ENCODE data around the gene ARL15.
"Not testable (repeated sequence)": the region's sequence is repeated elsewhere in the genome, so short reads cannot be mapped to it uniquely, and the experiment has no call there.

The ARL15 gene

DNA sequence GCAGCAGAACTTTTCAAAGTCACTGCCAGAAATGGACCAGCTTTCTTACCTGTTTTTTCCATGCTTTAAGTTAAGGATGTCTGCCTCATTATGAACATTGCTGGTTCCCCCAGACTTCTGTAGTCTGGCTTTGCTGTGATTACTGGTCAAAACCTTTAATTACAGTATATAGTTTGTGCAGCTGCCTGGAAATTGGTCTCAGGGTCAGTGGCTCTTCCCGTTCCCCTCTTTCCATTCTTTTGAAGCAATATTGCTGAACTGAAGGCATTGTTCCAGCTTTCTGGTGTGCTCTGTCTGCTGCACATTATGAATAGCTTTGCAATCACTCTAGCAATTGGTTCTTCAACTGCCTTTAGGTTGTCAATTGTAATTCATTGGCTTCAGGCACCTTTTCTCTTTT lies 206.5 kb downstream of the ARL15 start:
- no peak for DNase-seq (ENCODE audit: low read depth in 1 of 2, low spot score in 1 of 2)

GRCh38 chr5:54098267-54098666 lies 212.1 kb downstream of the ARL15 start:
- DNase-seq (ENCODE audit: low read depth in 1 of 2, low spot score in 1 of 2): no peak

- DNase-seq (ENCODE audit: low read depth in 1 of 2, low spot score in 1 of 2): no peak
Measured at GRCh38 chr5:54095969-54096368, 214.4 kb downstream of the ARL15 start.

- DNase-seq (ENCODE audit: low read depth in 1 of 2, low spot score in 1 of 2): no peak
Measured at GRCh38 chr5:54094706-54095105, 215.7 kb downstream of the ARL15 start.

GRCh38 chr5:54093861-54094260 lies 216.5 kb downstream of the ARL15 start:
- no peak for DNase-seq (ENCODE audit: low read depth in 1 of 2, low spot score in 1 of 2)

DNA sequence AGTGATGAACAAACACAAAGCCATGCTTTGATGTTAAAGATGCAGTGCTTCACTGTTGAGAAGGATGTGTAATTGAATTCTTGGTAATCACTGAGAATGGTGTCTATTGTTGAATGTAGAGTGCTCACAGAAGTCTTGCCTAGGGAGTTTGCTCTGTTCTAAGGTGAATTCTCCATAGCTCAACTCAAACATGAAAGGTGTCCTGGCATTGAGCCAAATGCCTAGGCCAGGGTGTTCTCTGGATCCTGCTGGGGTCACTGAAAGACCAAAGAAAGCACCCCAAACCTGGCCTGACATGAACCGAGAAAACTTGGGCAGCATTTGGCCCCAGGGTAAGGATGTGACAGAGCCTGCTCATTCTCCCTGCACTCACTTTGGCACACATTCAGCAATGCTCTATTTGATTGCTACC lies 217.3 kb downstream of the ARL15 start:
- DNase-seq (ENCODE audit: low read depth in 1 of 2, low spot score in 1 of 2): no peak

GRCh38 chr5:54091307-54092130 lies 218.9 kb downstream of the ARL15 start:
- DNase-seq (ENCODE audit: low read depth in 1 of 2, low spot score in 1 of 2): no peak

DNA sequence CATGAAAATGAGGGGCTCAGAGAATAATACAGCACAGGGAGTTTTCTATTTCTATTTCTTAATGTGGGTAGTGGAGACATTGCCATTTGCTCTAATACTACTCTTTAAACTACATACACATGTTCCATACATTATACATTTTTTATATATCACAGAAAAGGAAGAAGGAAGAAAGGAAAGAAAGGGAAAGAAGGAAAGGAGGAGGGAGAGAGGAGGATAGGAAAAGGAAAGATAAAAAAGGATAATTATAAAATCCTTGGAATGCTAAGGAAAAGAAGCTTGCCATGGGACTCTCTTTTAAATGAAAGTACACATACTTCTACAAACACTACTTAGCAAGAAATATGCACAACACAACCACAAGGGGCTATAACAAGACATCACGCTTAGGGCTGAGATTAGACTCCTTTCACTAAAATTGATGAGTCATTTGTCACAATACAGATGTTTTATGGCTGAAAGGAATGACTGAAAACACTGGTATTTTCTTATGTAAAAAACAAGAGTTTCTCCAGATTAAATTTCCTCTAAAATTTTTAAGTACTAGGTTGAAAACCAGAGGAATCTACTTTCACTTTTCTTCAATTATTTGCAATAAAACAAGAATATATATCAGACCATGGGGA lies 219.8 kb downstream of the ARL15 start:
- no peak for DNase-seq (ENCODE audit: low read depth in 1 of 2, low spot score in 1 of 2)

GRCh38 chr5:54088081-54088480 lies 222.3 kb downstream of the ARL15 start:
- no peak for DNase-seq (ENCODE audit: low read depth in 1 of 2, low spot score in 1 of 2)

DNA sequence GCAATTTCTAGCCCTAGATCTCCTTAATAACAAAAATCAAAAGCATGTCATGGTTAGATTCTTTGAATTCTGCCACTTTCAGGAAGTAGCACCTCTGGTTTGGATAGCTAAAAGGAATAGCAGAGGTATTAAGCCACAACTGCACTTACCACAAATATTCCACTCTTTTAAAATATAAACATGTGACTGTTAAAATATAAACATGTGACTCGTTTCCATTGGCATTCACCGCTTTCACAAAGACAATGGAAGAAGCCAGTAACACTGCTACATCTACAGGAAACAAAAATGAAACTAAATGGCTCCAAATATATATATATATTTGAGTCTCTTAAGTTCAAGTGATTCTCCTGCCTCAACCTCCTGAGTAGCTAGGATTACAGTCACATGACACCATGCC lies 222.9 kb downstream of the ARL15 start:
- no peak for DNase-seq (ENCODE audit: low read depth in 1 of 2, low spot score in 1 of 2)

- no peak for DNase-seq (ENCODE audit: low read depth in 1 of 2, low spot score in 1 of 2)
Measured at GRCh38 chr5:54086191-54086590, 224.2 kb downstream of the ARL15 start.

GRCh38 chr5:54084696-54085095 lies 225.7 kb downstream of the ARL15 start:
- no peak for DNase-seq (ENCODE audit: low read depth in 1 of 2, low spot score in 1 of 2)

DNA sequence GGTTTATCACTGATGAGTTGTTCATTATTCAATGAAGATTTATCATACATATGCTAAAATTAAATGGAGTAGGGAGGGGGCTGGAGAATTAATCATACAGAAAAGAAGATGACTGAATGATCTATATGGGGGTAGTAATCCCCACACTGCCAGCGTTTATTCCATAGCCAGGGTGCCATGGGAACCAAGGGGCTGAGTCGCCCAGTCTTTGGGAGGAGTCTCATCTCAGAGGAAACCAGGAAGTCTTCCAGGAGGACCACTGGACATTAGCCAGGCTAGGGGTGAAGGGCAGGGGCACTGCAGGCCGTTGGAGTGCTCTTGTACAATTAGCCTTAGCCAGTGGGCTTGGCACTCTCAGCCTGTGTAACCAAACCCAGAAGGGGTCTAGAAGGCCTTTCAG lies 226.5 kb downstream of the ARL15 start:
- no peak for DNase-seq (ENCODE audit: low read depth in 1 of 2, low spot score in 1 of 2)

DNA sequence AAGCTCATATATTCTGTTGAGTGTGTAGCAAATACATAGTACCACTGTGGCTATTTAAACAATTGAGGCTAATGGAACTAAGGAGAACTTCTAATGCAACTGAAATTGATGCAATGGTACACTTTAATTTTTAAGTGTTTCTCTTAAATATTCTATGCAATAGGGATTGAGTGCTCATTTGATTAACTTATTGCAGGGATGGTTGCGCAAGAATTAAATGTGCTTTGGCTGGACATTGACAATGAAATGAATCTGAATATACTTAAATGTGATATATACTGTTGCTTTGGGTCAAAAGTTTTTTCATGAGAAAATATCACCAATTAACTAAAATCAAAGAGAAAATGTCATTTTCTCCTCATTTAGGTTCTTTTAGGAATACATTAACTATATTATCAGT lies 227.1 kb downstream of the ARL15 start:
- DNase-seq (ENCODE audit: low read depth in 1 of 2, low spot score in 1 of 2): no peak

GRCh38 chr5:54081415-54081814 lies 229.0 kb downstream of the ARL15 start:
- no peak for DNase-seq (ENCODE audit: low read depth in 1 of 2, low spot score in 1 of 2)

GRCh38 chr5:54080831-54081230 lies 229.5 kb downstream of the ARL15 start:
- DNase-seq (ENCODE audit: low read depth in 1 of 2, low spot score in 1 of 2): no peak

DNA sequence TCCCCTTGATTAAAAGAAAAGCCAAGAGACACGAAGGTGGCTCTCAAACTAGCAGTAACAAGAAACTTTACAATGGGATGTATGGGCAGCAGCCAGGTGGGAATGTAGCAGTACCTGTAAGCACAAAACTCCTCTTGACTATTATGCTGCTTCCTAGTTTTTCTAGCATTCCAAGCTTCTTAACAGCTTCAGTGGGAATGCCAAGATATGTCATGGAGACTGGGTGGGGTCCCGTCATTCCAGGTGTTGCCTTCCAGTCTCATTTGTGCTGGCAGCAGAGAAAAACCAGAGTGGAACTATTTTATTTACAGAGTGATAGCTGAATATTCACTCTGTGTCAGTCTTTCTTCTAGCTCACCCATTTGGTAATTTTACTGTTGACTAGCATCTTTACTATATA lies 236.6 kb downstream of the ARL15 start:
- no peak for DNase-seq (ENCODE audit: low read depth in 1 of 2, low spot score in 1 of 2)

- no peak for DNase-seq (ENCODE audit: low read depth in 1 of 2, low spot score in 1 of 2)
Measured at GRCh38 chr5:54073131-54073530, 237.2 kb downstream of the ARL15 start.

DNA sequence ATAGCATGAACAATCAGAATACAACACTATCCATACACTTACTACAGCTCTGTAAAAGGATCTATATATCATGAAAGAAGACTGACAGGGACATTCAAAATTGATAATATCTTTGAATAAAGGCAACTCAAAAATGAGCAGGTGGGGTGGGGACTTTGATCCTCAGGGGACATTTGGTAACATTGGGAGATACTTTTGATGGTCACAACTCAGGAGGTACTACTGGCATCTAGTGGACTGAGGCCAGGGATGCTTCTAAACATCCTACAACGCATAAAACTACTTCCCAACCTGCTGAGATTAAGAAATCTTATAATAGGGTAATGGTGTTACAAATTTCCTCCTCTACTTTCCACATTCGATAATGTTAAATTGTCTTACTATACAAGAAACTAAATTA lies 243.9 kb downstream of the ARL15 start:
- DNase-seq (ENCODE audit: low read depth in 1 of 2, low spot score in 1 of 2): no peak

DNA sequence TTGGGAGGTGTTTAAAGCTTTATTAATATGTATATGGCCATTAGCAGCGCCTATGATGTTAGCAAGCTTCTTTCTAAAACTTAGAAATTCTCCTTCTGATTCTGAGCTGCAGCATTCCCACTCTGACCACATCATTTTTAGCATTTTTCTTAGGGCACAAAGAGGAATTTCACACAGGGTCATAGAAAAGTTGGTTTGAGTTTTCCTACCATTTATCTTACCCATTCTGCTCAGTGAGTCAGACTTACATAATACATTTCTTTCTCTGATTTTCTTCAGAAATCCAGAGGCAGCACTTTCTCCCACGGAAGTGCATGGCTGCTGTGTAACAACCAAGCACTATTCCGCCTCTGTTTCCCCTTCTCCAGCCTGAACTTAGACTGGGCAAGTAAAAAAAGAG lies 246.6 kb downstream of the ARL15 start:
- DNase-seq (ENCODE audit: low read depth in 1 of 2, low spot score in 1 of 2): no peak

DNA sequence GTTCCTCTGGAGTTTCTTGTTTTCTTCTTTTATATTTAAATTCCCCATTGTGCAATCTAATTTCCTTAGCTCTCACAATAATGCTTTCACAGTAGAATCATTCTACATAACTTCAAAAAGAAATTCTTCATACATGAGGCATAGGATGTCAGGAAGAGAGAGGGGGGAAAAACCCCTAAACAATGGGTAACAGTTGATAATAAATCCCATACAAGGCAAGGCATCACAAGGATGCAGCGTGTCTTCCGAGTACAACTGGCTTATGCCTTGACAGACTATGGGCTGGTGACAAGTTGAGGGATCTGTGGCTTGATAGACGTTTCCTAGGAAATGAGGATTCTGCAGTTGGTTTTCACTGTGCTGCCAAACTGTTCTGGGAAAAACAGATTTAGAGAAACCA lies 247.4 kb downstream of the ARL15 start:
- DNase-seq (ENCODE audit: low read depth in 1 of 2, low spot score in 1 of 2): no peak

- not testable (repeated sequence) for DNase-seq (ENCODE audit: low read depth in 1 of 2, low spot score in 1 of 2)
Measured at GRCh38 chr5:54060919-54061318, 249.5 kb downstream of the ARL15 start.

- no peak for DNase-seq (ENCODE audit: low read depth in 1 of 2, low spot score in 1 of 2)
Measured at GRCh38 chr5:54049963-54050362, 260.4 kb downstream of the ARL15 start.
